Right lobe of liver (tissue), 6 donors: ENCODE data around the gene SLC45A3. TPM values are rescaled to one million over a fixed set of nuclear protein-coding genes. Genes with fewer than 3 reads are reported as not detected.
A peak's percentile ranks its signal among the peaks of the same experiment; 100 is the strongest.

Experiments used
- ATAC-seq, 4 donors: fragments of 200-7000 bp; cut with Tn5 transposase; one replicate each; pipeline ENCODE4 v1.9.1; 2020; ENCODE audit warnings: mild to moderate bottlenecking in 4 of 4, moderate library complexity in 4 of 4
- DNase-seq, 3 donors: peaks; one replicate each; pipeline ENCODE4 v3.0.0-alpha.2; 2020
- H3K27ac ChIP-seq, 3 donors: fragments of 200-600 bp; one replicate each; pipeline ENCODE4 v1.8.0; 2022
- H3K27me3 ChIP-seq, 2 donors: fragments of 200-600 bp; one replicate each; pipeline ENCODE4 v1.8.0; 2022
- H3K36me3 ChIP-seq, 4 donors: fragments of 200-600 bp; sonication (generic) in 1 of 4; one replicate each; pipeline versions ENCODE4 v1.5.1 to v1.8.0; 2017 to 2022; ENCODE audit warnings: control low read depth in 1 of 4
- H3K4me1 ChIP-seq, 4 donors: fragments of 200-600 bp; sonication (generic) in 1 of 4; one replicate each; pipeline versions ENCODE4 v1.5.1 to v1.8.0; 2017 to 2022; ENCODE audit warnings: control low read depth in 1 of 4
- H3K4me3 ChIP-seq, 3 donors: fragments of 200-600 bp; one replicate each; pipeline ENCODE4 v1.8.0; 2022
- H3K9me3 ChIP-seq, 4 donors: fragments of 200-600 bp; sonication (generic) in 1 of 4; one replicate each; pipeline versions ENCODE4 v1.5.1 to v1.8.0; 2017 to 2022; ENCODE audit warnings: control low read depth in 1 of 4
- CTCF ChIP-seq, 4 donors: fragments of 200-600 bp in 3 of 4; fragments of 450-650 bp in 1 of 4; IDR thresholded peaks; one replicate each; pipeline versions ENCODE4 v1.5.1 to v1.8.0; 2016 to 2022; ENCODE audit warnings: antibody characterized with exemption in 4 of 4, mild to moderate bottlenecking in 2 of 4
- POLR2A ChIP-seq: fragments of 450-650 bp; IDR thresholded peaks from one replicate; pipeline ENCODE4 v1.6.1; 2017; ENCODE audit warnings: antibody characterized with exemption, mild to moderate bottlenecking
- WGBS: methylation state at CpG from one replicate; pipeline ENCODE4 v1.1.6; 2018; ENCODE audit warnings: low coverage, low lambda C conversion rate; ENCODE audit not compliant: insufficient coverage; ENCODE audit errors: missing lambda C conversion rate; 5-methylcytosine and 5-hydroxymethylcytosine counted together
- intact Hi-C, 2 donors: fragments of 100-400 bp; cut with DNase I; formaldehyde crosslinking; loops; one replicate each; pipeline versions ENCODE4 v1.11.2 to v1.14.1; 2022
- total RNA-seq, 6 experiments: library from RNA; depleted of rRNA in 2 of 6; stranded (reverse); fragments of >200 nt in 2 of 6; fragmentation: NEBNext Ultra II Directional in 3 of 6; extraction: Animal tissue kit (Norgen Biotek cat#: 25700) in 3 of 6; gene quantifications; one replicate each; pipeline versions ENCODE4 v1.1.0 to v1.2.4, GENCODE V29; 2016 to 2023
- donor health status: DM: no; HTN: yes; CAD: no.
- donor health status: DM: no; HTN: no; CAD: no.
- donor health status: DM: no; HTN: no; CAD: no.
- donor health status: DM: no; HTN: yes; CAD: no.
- donor health status: DM: no; HTN: yes; CAD: no.

SLC45A3 gene
- total RNA-seq, 6 experiments from 2014 or later, result 6.9 to 27.0 (median 7.9) TPM

- H3K27me3 ChIP-seq, result no peaks in the 10 kb centered on the region
- intact Hi-C loops, result no loop called here
- H3K9me3 ChIP-seq, result no peaks in the 10 kb centered on the region
- no peak overlapping the region for H3K4me3 ChIP-seq
- WGBS, result 55% methylated on average over 3 of the region's 4 CpGs
- peaks cover 0 to 64% (median 12%) of the 10 kb centered on the region in 4 donors for H3K4me1 ChIP-seq
- DNase-seq (no peak), ATAC-seq (peak in 3 of 4 donors; percentile 44 to 61 (median 57))
- TF ChIP-seq POLR2A, result no peak
- no peak for TF ChIP-seq CTCF (IDR thresholded peaks at IDR 0.05)
- H3K27ac ChIP-seq, result peak overlapping the region in 1 of 3 donors; percentile 40
- H3K36me3 ChIP-seq, result no peaks in the 10 kb centered on the region
Measured at GRCh38 chr1:205699416-205699815, 19.1 kb upstream of the SLC45A3 start.

- WGBS, result 91% methylated on average over 4 of the region's 4 CpGs
- Histone ChIP-seq H3K4me3 (no peak overlapping the region), H3K9me3 (no peaks in the 10 kb centered on the region), H3K4me1 (peaks cover 0 to 59% (median 12%) of the 10 kb centered on the region in 4 donors), H3K27me3 (no peaks in the 10 kb centered on the region), H3K27ac (peak overlapping the region in 1 of 3 donors; percentile 40), H3K36me3 (no peaks in the 10 kb centered on the region)
- ATAC-seq, result no peak
- TF ChIP-seq POLR2A (no peak), CTCF (IDR thresholded peaks at IDR 0.05) (no peak)
- intact Hi-C loops, result no loop called here
- DNase-seq, result no peak
Measured at GRCh38 chr1:205698921-205699320, 18.6 kb upstream of the SLC45A3 start.

GRCh38 chr1:205693421-205693991, 13.2 kb upstream of the SLC45A3 start:
- Histone ChIP-seq H3K4me3 (no peak overlapping the region), H3K4me1 (peaks cover 0 to 31% (median 5%) of the 10 kb centered on the region in 4 donors), H3K36me3 (no peaks in the 10 kb centered on the region), H3K27me3 (no peaks in the 10 kb centered on the region), H3K27ac (no peak overlapping the region), H3K9me3 (no peaks in the 10 kb centered on the region)
- ATAC-seq, result peak in 1 of 4 donors; percentile 19
- TF ChIP-seq CTCF (IDR thresholded peaks at IDR 0.05), result no peak
- TF ChIP-seq POLR2A, result no peak
- DNase-seq, result no peak
- WGBS, result 53% methylated on average over 5 of the region's 12 CpGs
- intact Hi-C loops, result no loop called here

GRCh38 chr1:205692423-205692822, 12.1 kb upstream of the SLC45A3 start:
- 61% methylated on average over 2 of the region's 6 CpGs for WGBS
- no peak for DNase-seq
- ATAC-seq, result no peak
- Histone ChIP-seq H3K4me3 (no peak overlapping the region), H3K36me3 (no peaks in the 10 kb centered on the region), H3K27me3 (no peaks in the 10 kb centered on the region), H3K27ac (no peak overlapping the region), H3K4me1 (peaks cover 0 to 25% (median 5%) of the 10 kb centered on the region in 4 donors), H3K9me3 (no peaks in the 10 kb centered on the region)
- TF ChIP-seq POLR2A (no peak), CTCF (IDR thresholded peaks at IDR 0.05) (no peak)
- intact Hi-C loops, result no loop called here
